Peyer's patch (tissue), 4 donors: Measurements from ENCODE around the gene MLH3. TPM values are rescaled to one million over a fixed set of nuclear protein-coding genes. Genes with fewer than 3 reads are reported as not detected.
A peak's percentile ranks its signal among the peaks of the same experiment; 100 is the strongest.

Source experiments
- DNase-seq, 3 donors: peaks; one replicate each; pipeline ENCODE4 v3.0.0-alpha.2; 2017 to 2019
- H3K27ac ChIP-seq, 4 donors: fragments of 200-600 bp; sonication (generic); one replicate each; pipeline ENCODE4 v1.5.1; 2016 to 2019
- H3K27me3 ChIP-seq, 2 donors: fragments of 200-600 bp; sonication (generic); one replicate each; pipeline ENCODE4 v1.5.1; 2019
- H3K36me3 ChIP-seq, 3 donors: fragments of 200-600 bp; sonication (generic); one replicate each; pipeline ENCODE4 v1.5.1; 2016 to 2019
- H3K4me1 ChIP-seq, 4 donors: fragments of 200-600 bp; sonication (generic); one replicate each; pipeline ENCODE4 v1.5.1; 2016 to 2019
- H3K4me3 ChIP-seq, 4 donors: fragments of 200-600 bp; sonication (generic); 1 replicate in 3 of 4; 2 replicates in 1 of 4; pipeline ENCODE4 v1.5.1; 2016 to 2019; ENCODE audit warnings: mild to moderate bottlenecking in 1 of 4
- H3K9me3 ChIP-seq, 4 donors: fragments of 200-600 bp; sonication (generic); one replicate each; pipeline ENCODE4 v1.5.1; 2016 to 2019; ENCODE audit warnings: mild to moderate bottlenecking in 1 of 4
- POLR2A ChIP-seq, 2 donors: fragments of 450-650 bp; IDR thresholded peaks; one replicate each; pipeline ENCODE4 v1.5.1; 2017; ENCODE audit warnings: antibody characterized with exemption in 2 of 2, mild to moderate bottlenecking in 2 of 2, moderate library complexity in 2 of 2
- total RNA-seq, 4 donors: library from RNA; depleted of rRNA; stranded (reverse); fragments of >200 nt; gene quantifications; one replicate each; pipeline ENCODE4 v1.1.0, GENCODE V29; 2016
- TF ChIP-seq, protein P1 (sequence below), 6 experiments: fragments of 450-650 bp in 4 of 6; fragments of 200-600 bp in 2 of 6; sonication (generic) in 1 of 6; IDR thresholded peaks; one replicate each; pipeline ENCODE4 v1.5.1; 2017 to 2019; ENCODE audit warnings: antibody characterized with exemption in 6 of 6, mild to moderate bottlenecking in 3 of 6, moderate library complexity in 1 of 6

MLH3 gene
- total RNA-seq, 4 donors from 2014 or later, result 40.6 to 57.0 (median 48.5) TPM

DNA sequence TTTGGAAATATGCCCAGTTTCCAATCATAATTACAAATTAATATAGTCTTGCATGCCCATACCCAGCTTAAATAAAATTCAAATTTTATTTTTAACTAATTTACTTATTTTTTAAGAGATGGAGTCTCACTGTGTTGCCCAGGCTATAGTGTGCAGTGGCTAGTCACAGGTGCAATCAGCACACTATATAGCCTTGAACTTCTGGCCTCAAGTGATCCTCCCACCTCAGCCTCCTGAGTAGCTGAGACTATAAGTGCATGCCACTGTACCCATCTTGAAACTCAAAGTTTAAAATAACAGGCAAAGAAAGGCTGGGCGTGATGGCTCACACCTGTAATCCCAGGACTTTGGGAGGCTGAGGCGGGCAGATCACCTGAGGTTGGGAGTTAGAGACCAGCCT, 10.3 kb downstream of the MLH3 start:
- H3K4me3 ChIP-seq, result peak overlapping the region in 1 of 4 donors; percentile 0
- H3K9me3 ChIP-seq, result no peaks in the 10 kb centered on the region
- H3K4me1 ChIP-seq, result peaks cover 0 to 42% (median 3%) of the 10 kb centered on the region in 4 donors
- TF ChIP-seq, protein P1, sequence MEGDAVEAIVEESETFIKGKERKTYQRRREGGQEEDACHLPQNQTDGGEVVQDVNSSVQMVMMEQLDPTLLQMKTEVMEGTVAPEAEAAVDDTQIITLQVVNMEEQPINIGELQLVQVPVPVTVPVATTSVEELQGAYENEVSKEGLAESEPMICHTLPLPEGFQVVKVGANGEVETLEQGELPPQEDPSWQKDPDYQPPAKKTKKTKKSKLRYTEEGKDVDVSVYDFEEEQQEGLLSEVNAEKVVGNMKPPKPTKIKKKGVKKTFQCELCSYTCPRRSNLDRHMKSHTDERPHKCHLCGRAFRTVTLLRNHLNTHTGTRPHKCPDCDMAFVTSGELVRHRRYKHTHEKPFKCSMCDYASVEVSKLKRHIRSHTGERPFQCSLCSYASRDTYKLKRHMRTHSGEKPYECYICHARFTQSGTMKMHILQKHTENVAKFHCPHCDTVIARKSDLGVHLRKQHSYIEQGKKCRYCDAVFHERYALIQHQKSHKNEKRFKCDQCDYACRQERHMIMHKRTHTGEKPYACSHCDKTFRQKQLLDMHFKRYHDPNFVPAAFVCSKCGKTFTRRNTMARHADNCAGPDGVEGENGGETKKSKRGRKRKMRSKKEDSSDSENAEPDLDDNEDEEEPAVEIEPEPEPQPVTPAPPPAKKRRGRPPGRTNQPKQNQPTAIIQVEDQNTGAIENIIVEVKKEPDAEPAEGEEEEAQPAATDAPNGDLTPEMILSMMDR (IDR thresholded peaks at IDR 0.05), result no peak
- TF ChIP-seq POLR2A (IDR thresholded peaks at IDR 0.05), result no peak
- DNase-seq, result no peak
- peaks cover 0 to 32% (median 0%) of the 10 kb centered on the region in 3 donors for H3K36me3 ChIP-seq
- H3K27ac ChIP-seq, result peak overlapping the region in 3 of 4 donors; percentile 11 to 90 (median 77)
- H3K27me3 ChIP-seq, result no peaks in the 10 kb centered on the region

DNA sequence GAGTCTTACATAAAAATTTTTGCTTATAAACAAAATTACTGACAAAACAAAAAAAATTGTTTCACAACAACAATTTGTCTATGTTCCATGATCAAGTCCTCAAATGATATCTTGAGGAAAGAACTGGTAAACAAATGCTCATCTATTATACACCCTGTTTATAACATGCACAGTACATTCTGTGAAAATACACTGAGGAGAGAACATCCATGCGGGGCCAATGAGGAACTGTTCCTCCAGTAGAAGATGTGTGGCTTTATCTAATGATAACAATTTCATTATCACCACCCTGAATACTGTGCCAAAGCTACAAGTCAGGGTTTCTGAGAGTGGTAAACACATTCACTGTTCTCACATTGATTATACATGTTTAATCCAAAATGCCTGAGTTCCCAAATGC, 10.8 kb downstream of the MLH3 start:
- H3K36me3 ChIP-seq, result peaks cover 0 to 32% (median 0%) of the 10 kb centered on the region in 3 donors
- no peaks in the 10 kb centered on the region for H3K27me3 ChIP-seq
- peak overlapping the region in 2 of 4 donors; percentile 77 to 90 for H3K27ac ChIP-seq
- no peak overlapping the region for H3K4me3 ChIP-seq
- peak in 1 of 3 donors; percentile 60 for DNase-seq
- peak in 1 of 2 donors; percentile 15 for TF ChIP-seq POLR2A (IDR thresholded peaks at IDR 0.05)
- TF ChIP-seq, protein P1 (IDR thresholded peaks at IDR 0.05), result no peak
- H3K9me3 ChIP-seq, result no peaks in the 10 kb centered on the region
- H3K4me1 ChIP-seq, result peaks cover 0 to 40% (median 3%) of the 10 kb centered on the region in 4 donors

DNA sequence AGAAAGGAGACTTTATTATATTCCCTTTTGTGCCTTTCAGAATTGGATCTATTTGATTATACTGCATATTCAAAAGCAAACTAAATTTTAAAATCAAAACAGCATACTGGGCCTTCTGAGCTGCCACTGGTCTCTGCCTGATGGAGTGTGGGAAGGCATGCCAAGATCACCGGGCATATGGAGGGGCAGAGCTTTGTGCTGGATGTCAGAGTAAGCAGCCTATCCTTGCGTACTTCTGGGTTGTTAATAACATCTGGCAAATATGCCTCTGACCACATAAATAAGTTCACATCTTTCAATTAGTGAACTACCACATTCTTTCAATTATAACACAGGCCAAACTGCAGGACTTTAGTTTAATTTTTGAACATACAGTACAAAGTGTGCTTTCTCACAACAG, 18.3 kb downstream of the MLH3 start:
- Histone ChIP-seq H3K9me3 (no peaks in the 10 kb centered on the region), H3K27ac (no peak overlapping the region), H3K36me3 (peaks cover 0 to 76% (median 0%) of the 10 kb centered on the region in 3 donors), H3K4me1 (no peaks in the 10 kb centered on the region), H3K4me3 (no peak overlapping the region), H3K27me3 (no peaks in the 10 kb centered on the region)
- no peak for TF ChIP-seq POLR2A (IDR thresholded peaks at IDR 0.05)
- TF ChIP-seq, protein P1 (IDR thresholded peaks at IDR 0.05), result no peak
- no peak for DNase-seq

DNA sequence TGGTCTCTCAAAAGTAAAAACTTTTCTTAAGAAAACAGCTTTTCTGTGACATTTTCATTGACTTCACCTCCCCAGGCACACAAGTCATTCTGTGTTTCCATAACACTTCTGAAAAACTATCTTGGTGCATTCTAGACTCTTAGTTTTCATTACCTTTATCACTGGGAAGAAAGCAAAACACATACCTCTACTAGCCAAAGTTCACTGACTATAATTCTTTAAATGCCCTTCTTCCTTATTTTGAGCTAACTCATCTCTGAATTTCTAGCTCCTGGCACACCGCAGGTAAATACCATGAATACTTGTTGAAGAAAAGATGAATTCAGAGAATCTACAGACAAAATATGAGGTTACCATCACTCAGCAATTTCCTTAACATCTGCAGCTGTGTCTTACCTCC, 21.1 kb downstream of the MLH3 start:
- no peak overlapping the region for H3K4me3 ChIP-seq
- no peaks in the 10 kb centered on the region for H3K4me1 ChIP-seq
- no peak for TF ChIP-seq POLR2A (IDR thresholded peaks at IDR 0.05)
- TF ChIP-seq, protein P1 (IDR thresholded peaks at IDR 0.05), result no peak
- DNase-seq, result no peak
- no peak overlapping the region for H3K27ac ChIP-seq
- H3K36me3 ChIP-seq, result peaks cover 0 to 68% (median 0%) of the 10 kb centered on the region in 3 donors
- H3K9me3 ChIP-seq, result no peaks in the 10 kb centered on the region
- H3K27me3 ChIP-seq, result no peaks in the 10 kb centered on the region

DNA sequence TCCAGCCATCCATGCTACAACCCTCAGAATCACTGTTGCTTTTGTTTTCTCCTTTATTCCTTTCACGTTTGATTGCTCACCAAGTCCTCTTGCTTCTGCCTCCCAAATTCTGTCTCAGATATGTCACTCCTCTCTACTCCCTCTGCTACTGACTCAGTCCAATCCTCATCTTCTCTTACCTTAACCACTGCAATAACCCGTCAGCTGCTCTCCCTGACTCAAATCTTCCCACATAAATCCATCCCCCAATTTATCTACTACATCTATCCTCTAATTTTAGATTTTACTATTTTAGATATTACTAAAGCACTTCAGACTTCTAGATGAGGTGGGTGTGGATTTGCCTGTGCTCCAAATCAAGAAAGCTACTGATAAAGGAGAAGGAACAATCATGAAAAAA, 25.4 kb downstream of the MLH3 start:
- peak overlapping the region in 3 of 4 donors; percentile 15 to 70 (median 53) for H3K27ac ChIP-seq
- no peaks in the 10 kb centered on the region for H3K27me3 ChIP-seq
- DNase-seq, result no peak
- no peak overlapping the region for H3K4me3 ChIP-seq
- H3K9me3 ChIP-seq, result no peaks in the 10 kb centered on the region
- peaks cover 0 to 55% (median 0%) of the 10 kb centered on the region in 3 donors for H3K36me3 ChIP-seq
- no peak for TF ChIP-seq POLR2A (IDR thresholded peaks at IDR 0.05)
- TF ChIP-seq, protein P1 (IDR thresholded peaks at IDR 0.05), result no peak
- H3K4me1 ChIP-seq, result no peaks in the 10 kb centered on the region

DNA sequence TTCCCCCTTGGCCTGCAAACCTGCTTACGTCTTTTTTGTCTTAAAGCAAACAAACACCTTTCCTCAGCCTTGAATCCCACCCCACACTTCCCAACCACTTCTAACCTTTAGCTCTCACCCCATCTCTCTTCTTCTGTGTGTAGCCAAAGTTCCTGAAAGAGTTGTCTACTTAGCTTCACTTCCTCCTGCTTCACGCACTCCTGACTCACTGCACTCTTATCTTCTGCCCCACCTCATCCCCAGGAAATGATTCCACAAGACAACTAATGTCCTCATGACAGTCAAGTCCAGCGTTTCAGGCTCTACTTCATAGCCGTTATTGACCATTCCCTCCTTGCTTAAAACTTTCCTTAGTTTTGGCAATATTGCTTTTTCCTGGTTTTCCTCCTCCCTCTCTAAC, 26.2 kb downstream of the MLH3 start:
- H3K27me3 ChIP-seq, result no peaks in the 10 kb centered on the region
- peak in 1 of 3 donors; percentile 75 for DNase-seq

More for the DNA sequence above, 26.2 kb downstream of the MLH3 start:
- Histone ChIP-seq H3K4me1 (no peaks in the 10 kb centered on the region), H3K9me3 (no peaks in the 10 kb centered on the region), H3K4me3 (no peak overlapping the region), H3K36me3 (peaks cover 0 to 55% (median 0%) of the 10 kb centered on the region in 3 donors), H3K27ac (peak overlapping the region in 3 of 4 donors; percentile 33 to 70 (median 53))
- TF ChIP-seq POLR2A (IDR thresholded peaks at IDR 0.05), result no peak
- TF ChIP-seq, protein P1 (IDR thresholded peaks at IDR 0.05), result no peak
